Esophagus (tissue), 2 donors: ENCODE data around the gene ARL10. TPM values are rescaled to one million over a fixed set of nuclear protein-coding genes. Genes with fewer than 3 reads are reported as not detected.
A peak's percentile ranks its signal among the peaks of the same experiment; 100 is the strongest.

ENCODE experiments used
- H3K27ac ChIP-seq, 2 donors: one replicate each; pipeline ENCODE4 v1.5.1; 2013; ENCODE audit warnings: low read depth in 2 of 2, mild to moderate bottlenecking in 2 of 2, inconsistent platforms in 1 of 2, low read length in 1 of 2, moderate library complexity in 1 of 2
- H3K27me3 ChIP-seq, 2 donors: one replicate each; pipeline ENCODE4 v1.6.1; 2013; ENCODE audit warnings: low read length in 2 of 2, control low read depth in 1 of 2, mild to moderate bottlenecking in 1 of 2; ENCODE audit not compliant: insufficient read depth in 2 of 2, control insufficient read depth in 1 of 2
- H3K36me3 ChIP-seq, 2 donors: one replicate each; pipeline ENCODE4 v1.6.1; 2013; ENCODE audit warnings: low read length in 1 of 2; ENCODE audit not compliant: control insufficient read depth in 2 of 2, insufficient read depth in 2 of 2
- H3K4me1 ChIP-seq, 2 donors: one replicate each; pipeline ENCODE4 v1.6.1; 2013; ENCODE audit warnings: low read length in 1 of 2; ENCODE audit not compliant: control insufficient read depth in 2 of 2, insufficient read depth in 2 of 2
- H3K4me3 ChIP-seq, 2 donors: one replicate each; pipeline ENCODE4 v1.5.1; 2013; ENCODE audit warnings: low read length in 2 of 2, mild to moderate bottlenecking in 2 of 2, low read depth in 1 of 2, moderate library complexity in 1 of 2
- H3K9me3 ChIP-seq, 2 donors: one replicate each; pipeline ENCODE4 v1.6.1; 2013; ENCODE audit warnings: mild to moderate bottlenecking in 2 of 2, low read depth in 1 of 2, low read length in 1 of 2, moderate library complexity in 1 of 2; ENCODE audit not compliant: control insufficient read depth in 2 of 2, insufficient read depth in 1 of 2
- whole genome bisulfite sequencing, 2 donors: extraction: QIAGEN DNeasy Blood & Tissue Kit; methylation state at CpG; one replicate each; pipeline ENCODE4 v1.1.7; 2013; 5-methylcytosine and 5-hydroxymethylcytosine counted together
- polyA plus RNA-seq, 2 donors: library from polyadenylated mRNA; stranded (reverse); fragments of 200-250 nt; gene quantifications; one replicate each; pipeline ENCODE4 v1.2.3, GENCODE V29; 2013
- donor health status: healthy with polysubstance abuse.
- donor health status: Bipolar disorder and iron deficiency.

Gene ARL10
- polyA plus RNA-seq, 2 donors, result 2.4 to 3.8 TPM

DNA sequence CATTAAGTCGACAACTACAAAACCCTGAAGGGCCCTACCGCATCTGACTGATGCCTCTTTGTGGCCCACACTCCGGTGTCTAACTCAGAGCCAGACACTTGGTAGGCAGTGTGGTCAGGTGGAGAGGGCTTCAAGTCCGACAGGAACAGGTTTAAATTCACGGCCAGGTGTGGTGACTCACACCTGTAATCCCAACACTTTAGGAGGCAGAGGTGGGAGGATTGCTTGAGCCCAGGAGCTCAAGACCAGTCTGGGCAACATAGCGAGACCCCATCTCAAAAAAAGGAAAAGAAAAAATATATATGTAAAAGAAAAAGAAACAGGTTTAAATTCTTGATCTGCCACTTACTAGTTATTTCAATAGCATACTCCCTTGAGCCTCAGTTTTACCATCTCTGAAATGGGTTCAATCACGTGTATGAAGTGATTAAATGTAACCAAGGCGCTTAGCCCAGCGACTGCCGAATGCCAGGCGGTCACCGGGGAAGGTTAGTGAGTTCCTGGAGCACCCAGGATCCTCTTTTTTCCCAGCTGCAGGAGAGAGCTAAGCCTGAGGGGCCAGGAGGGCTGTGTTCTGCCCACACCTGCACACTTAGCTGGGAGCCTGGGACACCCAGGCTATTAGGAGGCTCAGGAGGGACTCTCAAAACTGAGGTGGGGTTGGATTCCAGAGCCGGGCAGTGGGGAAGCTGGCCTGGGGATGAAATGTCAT, 50.1 kb downstream of the ARL10 start:
- Histone ChIP-seq H3K4me1 (peaks cover 0 to 30% of the 10 kb centered on the region in 2 donors), H3K27me3 (no peaks in the 10 kb centered on the region), H3K27ac (peak overlapping the region; percentile 95 to 96), H3K36me3 (peaks cover 0 to 9% of the 10 kb centered on the region in 2 donors), H3K9me3 (no peaks in the 10 kb centered on the region), H3K4me3 (peak overlapping the region; percentile 89 to 95)
- 47 to 52% methylated on average over 13 of the region's 13 CpGs for WGBS, 2 donors

GRCh38 chr5:176415952-176416924, 51.0 kb downstream of the ARL10 start, which contains the start of gene CLTB:
Gene CLTB, minus strand, starts transcription at chr5:176416539. Its CDS starts 176 bp downstream, at chr5:176416363.
- H3K9me3 ChIP-seq, result no peaks in the 10 kb centered on the region
- H3K27ac ChIP-seq, result peak within 1 kb of the TSS; percentile 95 to 96
- peak within 1 kb of the TSS; percentile 89 to 95 for H3K4me3 ChIP-seq
- H3K4me1 ChIP-seq, result peaks cover 0 to 29% of the 10 kb centered on the region in 2 donors
- H3K36me3 ChIP-seq, result peaks cover 0 to 9% of the 10 kb centered on the region in 2 donors
- WGBS, 2 donors, result 1 to 2% methylated on average over 84 to 107 of the region's 107 CpGs
- no peaks in the 10 kb centered on the region for H3K27me3 ChIP-seq

DNA sequence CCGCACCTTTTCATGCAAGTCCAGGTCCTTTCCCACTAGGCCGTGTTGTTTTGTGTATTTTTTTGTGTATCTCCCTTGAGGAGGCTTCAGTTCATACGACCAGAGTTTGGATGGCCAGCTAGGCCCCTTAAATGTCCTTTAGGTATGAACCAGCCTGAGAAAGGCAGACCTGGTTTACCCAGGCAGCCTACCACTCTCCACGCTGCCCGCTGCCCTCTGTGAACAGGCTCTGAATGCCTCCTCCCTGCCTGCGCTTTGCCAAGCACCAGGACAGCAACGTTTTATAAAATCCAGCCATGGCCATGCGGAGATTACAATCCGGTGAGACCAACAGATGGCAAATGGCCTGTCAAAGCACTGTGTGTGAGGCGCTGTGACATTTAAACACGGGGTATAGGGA, 51.7 kb downstream of the ARL10 start:
- H3K36me3 ChIP-seq, result peaks cover 0 to 9% of the 10 kb centered on the region in 2 donors
- H3K4me1 ChIP-seq, result peaks cover 0 to 26% of the 10 kb centered on the region in 2 donors
- H3K4me3 ChIP-seq, result no peak overlapping the region
- H3K27ac ChIP-seq, result peak overlapping the region; percentile 57 to 61
- no peaks in the 10 kb centered on the region for H3K9me3 ChIP-seq
- WGBS, 2 donors, result 72 to 74% methylated on average over 11 of the region's 11 CpGs
- H3K27me3 ChIP-seq, result no peaks in the 10 kb centered on the region

DNA sequence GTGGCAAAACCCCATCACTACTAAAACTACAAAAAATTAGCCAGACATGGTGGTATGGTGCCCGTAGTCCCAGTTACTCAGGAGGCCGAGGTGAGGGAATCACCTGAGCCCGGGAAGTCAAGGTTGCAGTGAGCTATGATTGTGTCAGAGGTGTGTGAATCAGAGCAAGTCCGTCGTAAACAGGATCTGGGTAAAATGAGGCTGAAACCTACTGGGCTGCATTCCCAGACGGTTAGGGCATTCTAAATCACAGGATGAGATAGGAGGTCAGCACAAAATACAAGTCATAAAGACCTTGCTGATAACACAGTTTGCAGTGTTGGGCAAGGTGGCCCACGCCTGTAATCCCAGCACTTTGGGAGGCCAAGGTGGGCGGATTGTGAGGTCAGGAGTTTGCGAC, 53.0 kb downstream of the ARL10 start:
- WGBS, 2 donors, result 76 to 80% methylated on average over 9 of the region's 9 CpGs

DNA sequence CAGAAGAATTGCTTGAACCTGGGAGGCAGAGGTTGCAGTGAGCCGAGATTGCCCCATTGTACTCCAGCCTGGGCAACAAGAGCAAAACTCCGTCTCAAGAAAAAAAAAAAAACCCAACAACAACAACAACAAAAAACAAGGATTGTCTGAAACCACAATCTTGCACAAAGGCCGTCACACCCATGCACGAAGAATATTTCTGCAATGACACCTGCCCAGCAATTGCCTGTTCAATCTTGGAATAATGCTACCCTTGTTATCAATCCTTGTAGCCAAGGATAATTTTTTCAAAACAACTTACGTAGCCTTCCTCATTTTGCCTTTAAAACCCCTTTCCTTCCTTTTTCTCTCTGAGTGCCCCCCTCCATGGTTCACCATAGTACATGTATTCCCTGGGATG, 54.8 kb downstream of the ARL10 start:
- H3K27me3 ChIP-seq, result no peaks in the 10 kb centered on the region
- no peaks in the 10 kb centered on the region for H3K9me3 ChIP-seq
- WGBS, 2 donors, result 86 to 88% methylated on average over 5 of the region's 5 CpGs
- H3K4me3 ChIP-seq, result no peak overlapping the region
- H3K36me3 ChIP-seq, result no peaks in the 10 kb centered on the region
- H3K27ac ChIP-seq, result no peak overlapping the region
- peaks cover 0 to 7% of the 10 kb centered on the region in 2 donors for H3K4me1 ChIP-seq

More for the DNA sequence above, 53.0 kb downstream of the ARL10 start:
- Histone ChIP-seq H3K4me1 (peaks cover 0 to 16% of the 10 kb centered on the region in 2 donors), H3K9me3 (no peaks in the 10 kb centered on the region), H3K4me3 (no peak overlapping the region), H3K36me3 (peaks cover 0 to 3% of the 10 kb centered on the region in 2 donors), H3K27me3 (no peaks in the 10 kb centered on the region), H3K27ac (no peak overlapping the region)

DNA sequence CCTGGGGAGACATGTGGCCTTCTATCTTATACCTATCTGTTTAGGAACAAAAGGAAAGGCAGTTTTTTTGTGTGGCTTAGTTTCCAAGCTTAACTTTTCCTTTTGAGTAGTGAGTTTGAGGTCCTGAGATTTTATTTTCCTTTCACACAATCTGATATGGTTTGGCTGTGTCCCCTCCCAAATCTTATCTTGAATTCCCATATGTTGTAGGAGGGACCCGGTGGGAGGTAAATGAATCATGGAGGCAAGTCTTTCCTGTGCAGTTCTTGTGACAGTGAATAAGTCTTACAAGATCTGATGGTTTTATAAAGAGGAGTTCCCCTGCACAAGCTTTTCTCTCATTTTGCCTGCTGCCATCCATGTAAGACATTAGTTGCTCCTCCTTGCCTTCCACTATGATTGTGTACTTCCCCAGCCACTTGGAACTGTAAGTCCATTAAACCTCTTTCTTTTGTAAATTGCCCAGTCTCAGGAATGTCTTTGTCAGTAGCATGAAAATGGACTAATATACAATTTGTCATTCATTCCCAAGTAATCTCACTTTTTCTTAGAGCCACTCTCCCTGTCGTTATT, 55.8 kb downstream of the ARL10 start:
- Histone ChIP-seq H3K27me3 (no peaks in the 10 kb centered on the region), H3K27ac (no peak overlapping the region), H3K4me1 (peaks cover 0 to 7% of the 10 kb centered on the region in 2 donors), H3K36me3 (no peaks in the 10 kb centered on the region), H3K9me3 (no peaks in the 10 kb centered on the region), H3K4me3 (no peak overlapping the region)
- WGBS, 2 donors, result 64% methylated on average over 2 of the region's 2 CpGs

- Histone ChIP-seq H3K4me1 (no peaks in the 10 kb centered on the region), H3K27me3 (no peaks in the 10 kb centered on the region), H3K36me3 (no peaks in the 10 kb centered on the region), H3K9me3 (no peaks in the 10 kb centered on the region), H3K4me3 (no peak overlapping the region), H3K27ac (no peak overlapping the region)
- 75 to 77% methylated on average over 3 of the region's 3 CpGs for WGBS, 2 donors
Measured at GRCh38 chr5:176424181-176424580, 58.9 kb downstream of the ARL10 start.

DNA sequence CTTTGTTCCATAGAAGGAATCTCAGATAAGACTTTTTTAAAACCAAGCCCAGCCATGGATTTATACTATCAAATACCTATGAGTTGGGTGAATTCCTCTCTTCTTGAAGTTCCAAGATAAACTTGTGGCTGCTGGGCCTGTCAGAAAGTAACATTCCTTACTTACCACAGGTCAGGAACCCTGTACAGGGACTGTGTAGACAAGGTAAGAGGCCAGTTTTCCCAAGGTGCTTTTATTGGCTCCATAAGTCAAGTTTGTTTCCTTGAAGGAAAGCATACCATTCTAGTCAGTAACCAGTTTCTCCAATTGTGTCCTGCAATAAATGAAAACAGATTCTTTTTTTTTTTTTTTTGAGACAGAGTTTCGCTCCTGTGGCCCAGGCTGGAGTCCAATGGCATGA, 59.9 kb downstream of the ARL10 start:
- Histone ChIP-seq H3K36me3 (no peaks in the 10 kb centered on the region), H3K27me3 (no peaks in the 10 kb centered on the region), H3K9me3 (no peaks in the 10 kb centered on the region), H3K4me3 (no peak overlapping the region), H3K27ac (no peak overlapping the region), H3K4me1 (no peaks in the 10 kb centered on the region)
- 70 to 91% methylated on average over 1 of the region's 1 CpG for WGBS, 2 donors

DNA sequence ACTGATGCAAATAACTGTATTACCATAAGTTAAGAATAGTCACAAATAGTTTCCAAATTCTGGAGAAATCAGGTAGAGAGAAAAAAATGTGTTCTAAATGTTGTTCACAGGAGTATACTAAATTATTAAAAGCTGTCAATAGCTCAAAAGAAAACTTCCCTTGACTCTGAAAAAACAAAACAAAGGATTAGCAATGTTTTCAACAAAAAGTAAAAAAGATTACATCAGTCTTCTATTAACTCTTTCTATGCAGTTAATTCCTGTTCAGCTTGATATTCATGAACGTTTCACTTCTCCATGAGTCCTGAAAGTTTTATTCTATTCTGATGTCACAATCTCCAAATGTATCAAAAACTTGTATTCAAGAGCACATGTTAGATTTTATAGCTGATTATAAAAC, 60.5 kb downstream of the ARL10 start:
- Histone ChIP-seq H3K27me3 (no peaks in the 10 kb centered on the region), H3K27ac (no peak overlapping the region), H3K36me3 (no peaks in the 10 kb centered on the region), H3K9me3 (no peaks in the 10 kb centered on the region), H3K4me3 (no peak overlapping the region), H3K4me1 (no peaks in the 10 kb centered on the region)
- 87 to 88% methylated on average over 1 of the region's 1 CpG for WGBS, 2 donors
